GM19025 (cell line): ENCODE measurements around the gene DENND4B.

Experiments
- ATAC-seq: cut with Tn5 transposase; IDR thresholded peaks from one replicate; pipeline ENCODE4 v1.9.1; 2021; ENCODE audit warnings: mild to moderate bottlenecking, low read depth, moderate library complexity; ENCODE audit not compliant: unreplicated experiment

Gene DENND4B

GRCh38 chr1:153973071-153973470 lies 26.6 kb upstream of the DENND4B start:
- no peak for ATAC-seq

GRCh38 chr1:153970346-153970745 lies 23.8 kb upstream of the DENND4B start:
- ATAC-seq = no peak

GRCh38 chr1:153968972-153969371 lies 22.5 kb upstream of the DENND4B start:
- ATAC-seq = no peak

GRCh38 chr1:153968408-153968807 lies 21.9 kb upstream of the DENND4B start:
- no peak for ATAC-seq

- no peak for ATAC-seq
Measured at GRCh38 chr1:153968000-153968363, 21.5 kb upstream of the DENND4B start.

GRCh38 chr1:153967107-153967999 lies 20.8 kb upstream of the DENND4B start, which contains the start of gene CREB3L4:
Gene CREB3L4 (plus strand): TSS chr1:153967902. CDS start chr1:153968526, 624 bp downstream.
- peak; percentile 63 for ATAC-seq

GRCh38 chr1:153963850-153964331 lies 17.4 kb upstream of the DENND4B start:
- peak; percentile 5 for ATAC-seq

- ATAC-seq = peak; percentile 49
Measured at GRCh38 chr1:153963030-153963849, 16.7 kb upstream of the DENND4B start, which contains the start of gene SLC39A1. Gene SLC39A1 (minus strand): TSS chr1:153963537. CDS start chr1:153962715, 822 bp downstream.

- ATAC-seq = no peak
Measured at GRCh38 chr1:153962088-153963029, 15.8 kb upstream of the DENND4B start.

GRCh38 chr1:153961421-153961820 lies 14.9 kb upstream of the DENND4B start:
- no peak for ATAC-seq

GRCh38 chr1:153960206-153960605 lies 13.7 kb upstream of the DENND4B start:
- no peak for ATAC-seq

- no peak for ATAC-seq
Measured at GRCh38 chr1:153959454-153959853, 12.9 kb upstream of the DENND4B start.

GRCh38 chr1:153958961-153959260 lies 12.4 kb upstream of the DENND4B start:
- no peak for ATAC-seq

GRCh38 chr1:153958111-153958960 lies 11.8 kb upstream of the DENND4B start, which contains the start of gene CRTC2:
Gene CRTC2 (minus strand): TSS chr1:153958612. CDS start chr1:153958497, 115 bp downstream.
- ATAC-seq = peak; percentile 76

GRCh38 chr1:153957744-153958110 lies 11.2 kb upstream of the DENND4B start:
- ATAC-seq = no peak

GRCh38 chr1:153956997-153957715 lies 10.6 kb upstream of the DENND4B start:
- no peak for ATAC-seq

- ATAC-seq = no peak
Measured at GRCh38 chr1:153954826-153955225, 8.3 kb upstream of the DENND4B start.

GRCh38 chr1:153953859-153954365 lies 7.4 kb upstream of the DENND4B start:
- no peak for ATAC-seq
